ENCODE results near the gene PKD2L2.
"Not testable (repeated sequence)": the region's sequence is repeated elsewhere in the genome, so short reads cannot be mapped to it uniquely, and the experiment has no call there.

Gene PKD2L2

GRCh38 chr5:137945825-137946224, 56.6 kb downstream of the PKD2L2 start:
- H3K4me3 Mint-ChIP-seq = no peak overlapping the region

GRCh38 chr5:137954131-137954879, 65.0 kb downstream of the PKD2L2 start:
- intact Hi-C loops (cut with micrococcal nuclease) = no loop called here

More at GRCh38 chr5:137945825-137946224, 56.6 kb downstream of the PKD2L2 start:
- Mint-ChIP-seq H3K4me1 (ENCODE audit: low read depth) (peaks cover 7% of the 10 kb centered on the region), H3K36me3 (ENCODE audit: low read depth) (peaks cover 98% of the 10 kb centered on the region), H3K27me3 (no peaks in the 10 kb centered on the region), H3K27ac (no peak overlapping the region), H3K9me3 (no peaks in the 10 kb centered on the region)
- intact Hi-C loops (cut with micrococcal nuclease) = no loop called here

GRCh38 chr5:137957948-137958347, 68.7 kb downstream of the PKD2L2 start:
- Mint-ChIP-seq H3K4me1 (ENCODE audit: low read depth) (no peaks in the 10 kb centered on the region), H3K36me3 (ENCODE audit: low read depth) (peaks cover 92% of the 10 kb centered on the region), H3K9me3 (no peaks in the 10 kb centered on the region), H3K27me3 (no peaks in the 10 kb centered on the region), H3K27ac (no peak overlapping the region), H3K4me3 (no peak overlapping the region)
- intact Hi-C loops (cut with micrococcal nuclease) = no loop called here

More at GRCh38 chr5:137954131-137954879, 65.0 kb downstream of the PKD2L2 start:
- Mint-ChIP-seq H3K4me1 (ENCODE audit: low read depth) (peaks cover 7% of the 10 kb centered on the region), H3K9me3 (no peaks in the 10 kb centered on the region), H3K27ac (no peak overlapping the region), H3K27me3 (no peaks in the 10 kb centered on the region), H3K4me3 (no peak overlapping the region), H3K36me3 (ENCODE audit: low read depth) (peaks cover 82% of the 10 kb centered on the region)

GRCh38 chr5:137959488-137959887, 70.2 kb downstream of the PKD2L2 start:
- Mint-ChIP-seq H3K4me3 (no peak overlapping the region), H3K36me3 (ENCODE audit: low read depth) (peaks cover 81% of the 10 kb centered on the region), H3K4me1 (ENCODE audit: low read depth) (no peaks in the 10 kb centered on the region), H3K27ac (no peak overlapping the region), H3K9me3 (no peaks in the 10 kb centered on the region), H3K27me3 (no peaks in the 10 kb centered on the region)
- intact Hi-C loops (cut with micrococcal nuclease) = no loop called here

GRCh38 chr5:137960141-137960540, 70.9 kb downstream of the PKD2L2 start:
- Mint-ChIP-seq H3K4me3 (no peak overlapping the region), H3K36me3 (ENCODE audit: low read depth) (peaks cover 84% of the 10 kb centered on the region), H3K9me3 (no peaks in the 10 kb centered on the region), H3K27me3 (no peaks in the 10 kb centered on the region), H3K27ac (no peak overlapping the region), H3K4me1 (ENCODE audit: low read depth) (no peaks in the 10 kb centered on the region)
- intact Hi-C loops (cut with micrococcal nuclease) = no loop called here

- intact Hi-C loops (cut with micrococcal nuclease) = no loop called here
- Mint-ChIP-seq H3K27me3 (no peaks in the 10 kb centered on the region), H3K36me3 (ENCODE audit: low read depth) (peaks cover 90% of the 10 kb centered on the region), H3K4me1 (ENCODE audit: low read depth) (no peaks in the 10 kb centered on the region), H3K9me3 (no peaks in the 10 kb centered on the region), H3K27ac (no peak overlapping the region), H3K4me3 (no peak overlapping the region)
Observed at GRCh38 chr5:137960819-137961218, 71.6 kb downstream of the PKD2L2 start.

GRCh38 chr5:137970384-137970783, 81.1 kb downstream of the PKD2L2 start:
- intact Hi-C loops (cut with micrococcal nuclease); H3K4me3 Mint-ChIP-seq; H3K4me1 Mint-ChIP-seq (ENCODE audit: low read depth); H3K27me3 Mint-ChIP-seq; H3K27ac Mint-ChIP-seq: not testable (repeated sequence)
- Mint-ChIP-seq H3K9me3 (peaks cover 15% of the 10 kb centered on the region), H3K36me3 (ENCODE audit: low read depth) (peaks cover 69% of the 10 kb centered on the region)

GRCh38 chr5:137975208-137975607, 86.0 kb downstream of the PKD2L2 start:
- intact Hi-C loops (cut with micrococcal nuclease) = no loop called here
- Mint-ChIP-seq H3K36me3 (ENCODE audit: low read depth) (peaks cover 68% of the 10 kb centered on the region), H3K27me3 (no peaks in the 10 kb centered on the region), H3K9me3 (peaks cover 5% of the 10 kb centered on the region), H3K27ac (no peak overlapping the region), H3K4me3 (no peak overlapping the region), H3K4me1 (ENCODE audit: low read depth) (no peaks in the 10 kb centered on the region)

- Mint-ChIP-seq H3K27ac (no peak overlapping the region), H3K36me3 (ENCODE audit: low read depth) (peaks cover 59% of the 10 kb centered on the region)
- intact Hi-C loops (cut with micrococcal nuclease) = no loop called here
Observed at GRCh38 chr5:137989419-137989818, 100.2 kb downstream of the PKD2L2 start.

More at GRCh38 chr5:137989419-137989818, 100.2 kb downstream of the PKD2L2 start:
- no peaks in the 10 kb centered on the region for H3K27me3 Mint-ChIP-seq
- H3K9me3 Mint-ChIP-seq = no peaks in the 10 kb centered on the region
- H3K4me3 Mint-ChIP-seq = no peak overlapping the region
- no peaks in the 10 kb centered on the region for H3K4me1 Mint-ChIP-seq (ENCODE audit: low read depth)

Measured in dendritic cell treated with granulocyte-macrophage colony-stimulating factor and Interleukin-4, amounts not matched to agents 40 ng/mL and 50 ng/mL, for 4 days (primary cell).